Endothelial cell of umbilical vein (primary cell): ENCODE results near the gene AJM1. TPM values are rescaled to one million over a fixed set of nuclear protein-coding genes. Genes with fewer than 3 reads are reported as not detected.

Experiments used
- BruUV-seq: library from RNA; stranded (reverse); fragments of 400-500 nt; replicated peaks from 2 replicates; lab custom pipeline; 2021; lab: Mats Ljungman, UMichigan
- CTCF ChIA-PET: fragments of 300-600, 350-600 bp; sonication (Branson Sonifier 250); formaldehyde crosslinking; loops from one replicate; lab custom pipeline; 2021; ENCODE audit warnings: antibody characterized with exemption, inconsistent platforms; lab: Charles Lee
- POLR2A ChIA-PET: fragments of 300-600, 350-600 bp; sonication (Branson Sonifier 250); formaldehyde crosslinking; loops from one replicate; lab custom pipeline; 2021; ENCODE audit warnings: antibody characterized with exemption, inconsistent platforms; lab: Charles Lee
- DNase-seq: peaks from one replicate; pipeline ENCODE4 v3.0.0-alpha.2; 2011; ENCODE audit warnings: low read depth, low spot score
- FAIRE-seq: peaks from 2 replicates; lab custom pipeline; 2011; peaks lifted over from hg19 to GRCh38; lab: Jason Lieb, UNC
- H2AFZ ChIP-seq: 2 replicates; pipeline ENCODE4 v1.6.0; 2012; ENCODE audit warnings: low read depth, low read length, control low read depth, inconsistent platforms
- H3K27ac ChIP-seq: 2 replicates; pipeline ENCODE4 v1.5.1; 2011; ENCODE audit warnings: low read depth, mild to moderate bottlenecking, control low read depth, low read length, moderate library complexity; ENCODE audit not compliant: insufficient read depth
- H3K27me3 ChIP-seq, 2 experiments: 2 replicates each; pipeline versions ENCODE4 v1.6.0 to v1.6.1; 2011; ENCODE audit warnings: low read length in 2 of 2, mixed read lengths in 1 of 2; ENCODE audit not compliant: control insufficient read depth in 2 of 2, insufficient read depth in 2 of 2
- H3K36me3 ChIP-seq, 2 experiments: 2 replicates in 1 of 2; 3 replicates in 1 of 2; pipeline ENCODE4 v1.5.1; 2011; ENCODE audit warnings: low read length in 2 of 2, mild to moderate bottlenecking in 1 of 2, moderate library complexity in 1 of 2; ENCODE audit not compliant: control insufficient read depth in 2 of 2, insufficient read depth in 2 of 2; ENCODE audit errors: extremely low read depth in 1 of 2
- H3K4me1 ChIP-seq: 3 replicates; pipeline ENCODE4 v1.5.1; 2011; ENCODE audit warnings: mild to moderate bottlenecking, low read length; ENCODE audit not compliant: control insufficient read depth, insufficient read depth; ENCODE audit errors: extremely low read depth
- H3K4me2 ChIP-seq: 2 replicates; pipeline ENCODE4 v1.6.1; 2011; ENCODE audit warnings: low read length, control low read depth, mixed read lengths; ENCODE audit not compliant: insufficient read depth
- H3K4me3 ChIP-seq, 3 experiments: fragments of 200-600 bp in 1 of 3; sonication (generic), shearing (Covaris generic) in 1 of 3; replicated peaks in 1 of 3; 2 replicates each; pipeline ENCODE4 v1.5.1; 2011 to 2016; ENCODE audit warnings: control low read depth in 3 of 3, low read length in 3 of 3, mild to moderate bottlenecking in 2 of 3, inconsistent platforms in 1 of 3, low read depth in 1 of 3, moderate library complexity in 1 of 3; ENCODE audit not compliant: insufficient read depth in 1 of 3
- H3K79me2 ChIP-seq: 2 replicates; pipeline ENCODE4 v1.6.0; 2012; ENCODE audit warnings: low read length, inconsistent platforms; ENCODE audit not compliant: control insufficient read depth, insufficient read depth
- H3K9ac ChIP-seq: replicated peaks from 2 replicates; pipeline ENCODE3; 2011; ENCODE audit warnings: low read length, control low read depth; ENCODE audit not compliant: insufficient read depth; ENCODE audit errors: extremely low read depth
- H3K9me1 ChIP-seq: replicated peaks from 3 replicates; pipeline ENCODE4 v1.6.0; 2011; ENCODE audit warnings: mild to moderate bottlenecking, low read length; ENCODE audit not compliant: control insufficient read depth, insufficient read depth; ENCODE audit errors: extremely low read depth
- H3K9me3 ChIP-seq: replicated peaks from 2 replicates; pipeline ENCODE4 v1.5.1; 2012; ENCODE audit warnings: low read length, inconsistent platforms; ENCODE audit not compliant: control insufficient read depth, insufficient read depth
- H4K20me1 ChIP-seq: replicated peaks from 2 replicates; pipeline ENCODE3; 2011; ENCODE audit warnings: mild to moderate bottlenecking, low read length; ENCODE audit not compliant: control insufficient read depth, insufficient read depth; ENCODE audit errors: extremely low read depth
- EZH2 ChIP-seq: IDR thresholded peaks from 2 replicates; pipeline ENCODE4 v1.6.1; 2012; ENCODE audit warnings: borderline replicate concordance, low read depth, mild to moderate bottlenecking, moderate library complexity, low read length, inconsistent platforms; ENCODE audit not compliant: severe bottlenecking
- FOS ChIP-seq: IDR thresholded peaks from 2 replicates; pipeline ENCODE4 v1.6.1; 2011; ENCODE audit warnings: mild to moderate bottlenecking, low read length, moderate library complexity, borderline replicate concordance; ENCODE audit not compliant: insufficient read depth
- GATA2 ChIP-seq: IDR thresholded peaks from 2 replicates; pipeline ENCODE4 v1.7.0; 2011; ENCODE audit warnings: low read depth, mild to moderate bottlenecking, moderate library complexity, mixed read lengths, low read length; ENCODE audit not compliant: insufficient read length, insufficient read depth
- JUN ChIP-seq: IDR thresholded peaks from 2 replicates; pipeline ENCODE4 v1.6.1; 2011; ENCODE audit warnings: borderline replicate concordance, low read depth; ENCODE audit not compliant: insufficient read length, insufficient read depth
- MYC ChIP-seq: IDR thresholded peaks from one replicate; pipeline ENCODE4 v1.6.1; 2011; ENCODE audit warnings: mild to moderate bottlenecking, low read depth, low read length
- POLR2A ChIP-seq: IDR thresholded peaks from 2 replicates; pipeline ENCODE4 v1.6.1; 2012; ENCODE audit warnings: low read depth, mild to moderate bottlenecking, control low read depth, low read length
- POLR2AphosphoS5 ChIP-seq: IDR thresholded peaks from 2 replicates; pipeline ENCODE4 v1.6.1; 2012; ENCODE audit warnings: low read depth, mild to moderate bottlenecking, control low read depth, low read length, moderate library complexity; ENCODE audit not compliant: insufficient read depth
- dilution Hi-C: fragments of 300-500 bp; cut with MboI; formaldehyde crosslinking; loops from one replicate; pipeline ENCODE4 v1.15.0; 2019; ENCODE audit warnings: low sequenced_read_pairs; ENCODE audit not compliant: extremely low pct_ligation_motif_present
- intact Hi-C: fragments of 100-400 bp; cut with micrococcal nuclease; formaldehyde crosslinking; loops from one replicate; pipeline ENCODE4 v1.10.0; 2022
- polyA plus RNA-seq, 4 experiments: library from polyadenylated mRNA; depleted of rRNA in 3 of 4; stranded (reverse) in 3 of 4; unstranded in 1 of 4; fragments of >200 nt; gene quantifications; 2 replicates each; pipeline versions ENCODE4 v1.2.1 to v1.2.3, GENCODE V29; 2011 to 2012; ENCODE audit warnings: missing spikeins in 1 of 4
- total RNA-seq: library from RNA; stranded (reverse); gene quantifications from 2 replicates; pipeline ENCODE4 v1.2.3, GENCODE V29; 2021
- TF ChIP-seq, protein P1 (sequence below), 2 donors: IDR thresholded peaks; 1 replicate in 1 of 2; 2 replicates in 1 of 2; pipeline ENCODE4 v1.5.1; 2011; ENCODE audit warnings: low read length in 2 of 2, mild to moderate bottlenecking in 2 of 2, moderate library complexity in 2 of 2, control low read depth in 1 of 2, inconsistent platforms in 1 of 2, low read depth in 1 of 2; ENCODE audit not compliant: insufficient read depth in 1 of 2; ENCODE audit errors: extremely low read depth in 1 of 2
- TF ChIP-seq, protein P2 (sequence below): IDR thresholded peaks from 2 replicates; pipeline ENCODE4 v1.6.1; 2011; ENCODE audit not compliant: insufficient read depth, insufficient read length

Gene AJM1
- total and polyA plus RNA-seq, 2 donors (not counting 3 experiments of a cell fraction or from before 2014, with no cell fraction given): 0.30 to 1.3 TPM

DNA sequence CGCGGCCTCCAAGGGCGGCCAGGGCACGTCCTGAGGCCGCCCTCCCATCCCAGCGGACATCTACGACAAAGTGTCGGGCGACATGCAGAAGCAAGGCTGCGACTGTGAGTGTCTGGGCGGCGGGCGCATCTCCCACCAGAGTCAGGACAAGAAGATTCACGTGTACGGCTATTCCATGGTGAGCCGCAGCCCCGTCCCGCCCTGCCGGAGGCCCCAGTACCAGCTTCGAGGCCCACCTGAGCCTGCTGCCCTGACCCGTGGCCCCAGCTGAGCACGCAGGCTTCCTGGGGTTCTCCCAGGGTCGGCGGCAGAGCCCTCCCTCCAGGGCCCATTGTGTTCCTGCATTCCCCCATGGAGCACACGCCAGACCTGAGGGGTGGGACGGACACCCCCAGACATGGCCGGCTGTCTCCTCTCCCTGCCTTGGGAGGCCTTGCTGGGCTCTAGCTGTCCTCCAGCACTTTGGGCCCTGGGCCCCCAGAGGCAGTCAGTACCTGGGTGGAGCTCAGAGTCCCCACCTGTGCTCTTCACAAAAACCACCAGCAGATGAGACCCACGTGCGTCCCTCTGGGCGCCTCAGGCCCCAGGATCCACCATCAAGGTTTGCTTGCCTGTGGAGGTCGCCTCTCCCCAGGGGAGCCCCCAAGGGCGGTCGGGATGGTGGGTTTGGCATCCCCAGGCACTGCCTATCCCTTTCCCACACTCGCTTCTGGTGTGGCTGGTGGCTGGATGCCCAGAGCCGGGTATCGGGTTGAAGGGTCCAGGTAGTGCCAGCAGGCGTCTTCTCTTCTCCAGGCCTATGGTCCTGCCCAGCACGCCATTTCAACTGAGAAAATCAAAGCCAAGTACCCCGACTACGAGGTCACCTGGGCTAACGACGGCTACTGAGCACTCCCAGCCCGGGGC, 7.9 kb downstream of the AJM1 start:
- intact Hi-C loops (loop anchor here (1.0 to 5.0 kb wide), 4 partner anchors 16 to 95 kb away; partner anchors contain the start of genes C8G, EDF1, FBXW5 and TMEM141), dilution Hi-C loops (no loop called here)
- Histone ChIP-seq H3K9me3 (no peaks in the 10 kb centered on the region), H3K4me2 (peak overlapping the region; percentile 49), H3K4me1 (peaks cover 10% of the 10 kb centered on the region), H3K79me2 (no peaks in the 10 kb centered on the region), H3K9me1 (no peaks in the 10 kb centered on the region), H3K36me3 (no peaks in the 10 kb centered on the region), H3K4me3 (peak overlapping the region in 2 of 3 experiments; percentile 44 to 90), H3K9ac (peak overlapping the region; percentile 32), H4K20me1 (no peaks in the 10 kb centered on the region), H3K27ac (no peak overlapping the region), H3K27me3 (peaks cover 8 to 18% of the 10 kb centered on the region in 2 experiments), H2AFZ (no peak overlapping the region)
- POLR2A ChIA-PET: no interaction called here
- BruUV-seq: TSS peak; percentile 62
- FAIRE-seq (no peak), DNase-seq (no peak)
- TF ChIP-seq POLR2AphosphoS5 (no peak), JUN (no peak), POLR2A (no peak), GATA2 (no peak), MYC (no peak), EZH2 (no peak), FOS (no peak)
- TF ChIP-seq, protein P1, sequence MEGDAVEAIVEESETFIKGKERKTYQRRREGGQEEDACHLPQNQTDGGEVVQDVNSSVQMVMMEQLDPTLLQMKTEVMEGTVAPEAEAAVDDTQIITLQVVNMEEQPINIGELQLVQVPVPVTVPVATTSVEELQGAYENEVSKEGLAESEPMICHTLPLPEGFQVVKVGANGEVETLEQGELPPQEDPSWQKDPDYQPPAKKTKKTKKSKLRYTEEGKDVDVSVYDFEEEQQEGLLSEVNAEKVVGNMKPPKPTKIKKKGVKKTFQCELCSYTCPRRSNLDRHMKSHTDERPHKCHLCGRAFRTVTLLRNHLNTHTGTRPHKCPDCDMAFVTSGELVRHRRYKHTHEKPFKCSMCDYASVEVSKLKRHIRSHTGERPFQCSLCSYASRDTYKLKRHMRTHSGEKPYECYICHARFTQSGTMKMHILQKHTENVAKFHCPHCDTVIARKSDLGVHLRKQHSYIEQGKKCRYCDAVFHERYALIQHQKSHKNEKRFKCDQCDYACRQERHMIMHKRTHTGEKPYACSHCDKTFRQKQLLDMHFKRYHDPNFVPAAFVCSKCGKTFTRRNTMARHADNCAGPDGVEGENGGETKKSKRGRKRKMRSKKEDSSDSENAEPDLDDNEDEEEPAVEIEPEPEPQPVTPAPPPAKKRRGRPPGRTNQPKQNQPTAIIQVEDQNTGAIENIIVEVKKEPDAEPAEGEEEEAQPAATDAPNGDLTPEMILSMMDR (IDR thresholded peaks at IDR 0.05; ENCODE audit: extremely low read depth in 1 of 2, insufficient read depth in 1 of 2, low read depth in 1 of 2, low read length in 2 of 2): no peak
- TF ChIP-seq, protein P2, sequence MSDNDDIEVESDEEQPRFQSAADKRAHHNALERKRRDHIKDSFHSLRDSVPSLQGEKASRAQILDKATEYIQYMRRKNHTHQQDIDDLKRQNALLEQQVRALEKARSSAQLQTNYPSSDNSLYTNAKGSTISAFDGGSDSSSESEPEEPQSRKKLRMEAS: no peak
- CTCF ChIA-PET: no interaction called here
